Ascending aorta (tissue), 2 donors: Measurements from ENCODE around the gene MOGAT3. TPM values are rescaled to one million over a fixed set of nuclear protein-coding genes. Genes with fewer than 3 reads are reported as not detected.

Source experiments
- DNase-seq, 2 donors: peaks; one replicate each; pipeline ENCODE4 v3.0.0-alpha.2; 2019; ENCODE audit warnings: low spot score in 2 of 2
- H3K27ac ChIP-seq, 2 donors: fragments of 200-600 bp; sonication (generic); one replicate each; pipeline ENCODE4 v1.5.1; 2016 to 2017; ENCODE audit warnings: mild to moderate bottlenecking in 1 of 2
- H3K27me3 ChIP-seq: fragments of 200-600 bp; sonication (generic); one replicate; pipeline ENCODE4 v1.5.1; 2017
- H3K36me3 ChIP-seq, 2 donors: fragments of 200-600 bp; sonication (generic); one replicate each; pipeline ENCODE4 v1.5.1; 2016
- H3K4me1 ChIP-seq, 2 donors: fragments of 200-600 bp; sonication (generic); one replicate each; pipeline ENCODE4 v1.5.1; 2016 to 2017; ENCODE audit warnings: mild to moderate bottlenecking in 1 of 2
- H3K4me3 ChIP-seq, 2 donors: fragments of 200-600 bp; sonication (generic); one replicate each; pipeline ENCODE4 v1.5.1; 2016 to 2017; ENCODE audit warnings: mild to moderate bottlenecking in 1 of 2
- H3K9me3 ChIP-seq, 2 donors: fragments of 200-600 bp; sonication (generic); one replicate each; pipeline ENCODE4 v1.5.1; 2016
- intact Hi-C: fragments of 100-400 bp; cut with DNase I; formaldehyde crosslinking; loops from one replicate; pipeline ENCODE4 v1.15.1; 2023
- total RNA-seq: library from RNA; depleted of rRNA; stranded (reverse); fragments of >200 nt; gene quantifications from one replicate; pipeline ENCODE4 v1.1.0, GENCODE V29; 2016
- TF ChIP-seq, protein P1 (sequence below), 3 experiments: fragments of 200-600 bp in 2 of 3; fragments of 450-650 bp in 1 of 3; sonication (generic) in 2 of 3; IDR thresholded peaks; one replicate each; pipeline ENCODE4 v1.5.1; 2016 to 2019; ENCODE audit warnings: antibody characterized with exemption in 3 of 3, mild to moderate bottlenecking in 1 of 3, moderate library complexity in 1 of 3

The MOGAT3 gene
- total RNA-seq, 1 donor from 2014 or later: not detected

DNA sequence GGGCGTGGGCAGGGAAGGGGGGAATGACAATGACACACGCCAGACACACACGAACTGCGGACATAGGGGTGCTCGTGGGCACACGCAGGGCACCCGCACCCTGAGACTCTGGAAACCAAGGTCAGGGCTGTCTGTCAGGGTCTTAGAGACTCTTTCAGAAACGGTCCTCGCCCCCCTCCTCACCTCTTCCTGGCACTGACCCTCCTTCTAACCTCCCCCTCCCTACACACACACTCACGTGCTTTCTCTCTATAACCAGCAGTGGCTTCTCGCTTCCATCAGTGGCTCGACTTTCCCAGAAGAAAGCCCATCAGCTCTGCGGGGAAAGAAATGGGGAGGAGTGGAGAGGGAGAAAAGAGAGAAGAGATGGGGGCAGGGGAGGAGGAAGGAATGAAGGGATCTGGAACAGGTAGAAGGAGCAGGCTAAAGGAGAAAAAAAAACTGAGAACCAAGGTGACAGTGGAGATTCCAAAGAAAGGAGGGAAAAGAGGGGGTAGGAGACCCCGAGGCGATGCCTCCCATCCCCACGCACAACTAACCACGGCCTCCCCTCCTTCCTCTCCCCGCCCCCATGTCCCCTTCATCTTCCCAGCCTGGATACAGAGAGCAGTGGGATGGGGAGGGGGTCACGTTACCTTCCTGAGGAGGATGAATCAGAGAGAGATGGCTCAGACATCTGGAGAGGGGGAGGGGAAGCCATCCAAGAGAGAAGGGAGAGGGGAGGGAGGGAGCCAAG lies 33.8 kb downstream of the MOGAT3 start:
- TF ChIP-seq, protein P1, sequence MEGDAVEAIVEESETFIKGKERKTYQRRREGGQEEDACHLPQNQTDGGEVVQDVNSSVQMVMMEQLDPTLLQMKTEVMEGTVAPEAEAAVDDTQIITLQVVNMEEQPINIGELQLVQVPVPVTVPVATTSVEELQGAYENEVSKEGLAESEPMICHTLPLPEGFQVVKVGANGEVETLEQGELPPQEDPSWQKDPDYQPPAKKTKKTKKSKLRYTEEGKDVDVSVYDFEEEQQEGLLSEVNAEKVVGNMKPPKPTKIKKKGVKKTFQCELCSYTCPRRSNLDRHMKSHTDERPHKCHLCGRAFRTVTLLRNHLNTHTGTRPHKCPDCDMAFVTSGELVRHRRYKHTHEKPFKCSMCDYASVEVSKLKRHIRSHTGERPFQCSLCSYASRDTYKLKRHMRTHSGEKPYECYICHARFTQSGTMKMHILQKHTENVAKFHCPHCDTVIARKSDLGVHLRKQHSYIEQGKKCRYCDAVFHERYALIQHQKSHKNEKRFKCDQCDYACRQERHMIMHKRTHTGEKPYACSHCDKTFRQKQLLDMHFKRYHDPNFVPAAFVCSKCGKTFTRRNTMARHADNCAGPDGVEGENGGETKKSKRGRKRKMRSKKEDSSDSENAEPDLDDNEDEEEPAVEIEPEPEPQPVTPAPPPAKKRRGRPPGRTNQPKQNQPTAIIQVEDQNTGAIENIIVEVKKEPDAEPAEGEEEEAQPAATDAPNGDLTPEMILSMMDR (IDR thresholded peaks at IDR 0.05): no peak
- intact Hi-C loops: no loop called here
- Histone ChIP-seq H3K36me3 (no peaks in the 10 kb centered on the region), H3K4me3 (no peak overlapping the region), H3K9me3 (no peaks in the 10 kb centered on the region), H3K27ac (no peak overlapping the region), H3K27me3 (peaks cover 60% of the 10 kb centered on the region), H3K4me1 (peaks cover 29 to 36% of the 10 kb centered on the region in 2 donors)
- no peak for DNase-seq

DNA sequence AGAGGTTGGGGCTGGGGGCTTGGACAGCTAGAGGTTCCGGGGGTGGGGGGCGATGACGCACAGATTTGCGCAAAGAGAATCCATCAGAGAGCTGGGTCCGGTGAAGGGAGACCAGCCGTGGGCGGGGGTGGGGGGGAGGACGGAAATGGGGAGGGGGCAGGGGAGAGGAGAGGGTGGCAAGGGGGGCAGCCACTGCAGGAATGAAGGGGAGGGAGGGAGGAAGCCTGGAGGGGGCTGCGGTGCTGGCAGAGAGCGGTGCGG lies 34.3 kb downstream of the MOGAT3 start:
- DNase-seq: no peak
- intact Hi-C loops: no loop called here
- no peak overlapping the region for H3K27ac ChIP-seq
- no peak overlapping the region for H3K4me3 ChIP-seq
- TF ChIP-seq, protein P1 (IDR thresholded peaks at IDR 0.05): no peak
- no peaks in the 10 kb centered on the region for H3K36me3 ChIP-seq
- H3K27me3 ChIP-seq: peaks cover 59% of the 10 kb centered on the region
- H3K9me3 ChIP-seq: no peaks in the 10 kb centered on the region
- H3K4me1 ChIP-seq: peaks cover 28 to 35% of the 10 kb centered on the region in 2 donors

DNA sequence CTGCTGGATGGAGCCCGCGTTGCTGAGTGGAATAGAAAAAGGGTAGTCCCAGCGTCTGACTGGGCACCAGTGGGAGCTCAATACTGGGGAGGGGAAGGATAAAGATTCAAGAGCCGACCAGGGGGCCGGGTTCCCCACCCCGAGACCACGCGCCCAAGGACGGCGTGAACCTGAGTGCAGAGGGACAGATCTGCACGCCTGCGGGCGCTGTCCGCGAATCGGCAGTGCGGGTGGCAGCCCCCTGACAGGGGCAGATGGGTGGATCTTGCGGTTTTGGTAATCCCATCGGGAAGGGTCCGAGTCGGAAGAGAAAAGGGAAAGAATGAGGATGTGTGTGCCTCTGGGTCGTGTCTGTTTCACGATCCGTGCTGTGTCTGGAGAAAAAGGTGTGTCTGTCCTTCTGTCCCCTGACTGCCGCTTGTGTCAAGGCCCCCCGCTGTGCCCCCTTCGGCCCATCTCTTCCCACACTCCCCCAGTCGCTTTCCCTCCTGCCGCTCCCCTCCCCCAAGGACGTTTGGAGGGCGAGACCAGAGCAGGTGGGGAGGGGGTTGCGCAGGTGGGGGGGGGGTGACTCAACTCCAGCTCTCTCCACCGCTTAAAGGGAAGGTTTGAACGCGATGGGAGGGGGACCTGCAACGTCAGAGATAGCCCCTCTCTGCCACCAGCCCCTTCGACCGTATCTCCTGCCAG lies 34.7 kb downstream of the MOGAT3 start:
- peaks cover 28 to 35% of the 10 kb centered on the region in 2 donors for H3K4me1 ChIP-seq
- no peaks in the 10 kb centered on the region for H3K9me3 ChIP-seq
- H3K4me3 ChIP-seq: peak overlapping the region in 1 of 2 donors; percentile 23
- peaks cover 54% of the 10 kb centered on the region for H3K27me3 ChIP-seq
- TF ChIP-seq, protein P1 (IDR thresholded peaks at IDR 0.05): no peak
- no peak overlapping the region for H3K27ac ChIP-seq
- H3K36me3 ChIP-seq: no peaks in the 10 kb centered on the region
- no peak for DNase-seq
- intact Hi-C loops: no loop called here

DNA sequence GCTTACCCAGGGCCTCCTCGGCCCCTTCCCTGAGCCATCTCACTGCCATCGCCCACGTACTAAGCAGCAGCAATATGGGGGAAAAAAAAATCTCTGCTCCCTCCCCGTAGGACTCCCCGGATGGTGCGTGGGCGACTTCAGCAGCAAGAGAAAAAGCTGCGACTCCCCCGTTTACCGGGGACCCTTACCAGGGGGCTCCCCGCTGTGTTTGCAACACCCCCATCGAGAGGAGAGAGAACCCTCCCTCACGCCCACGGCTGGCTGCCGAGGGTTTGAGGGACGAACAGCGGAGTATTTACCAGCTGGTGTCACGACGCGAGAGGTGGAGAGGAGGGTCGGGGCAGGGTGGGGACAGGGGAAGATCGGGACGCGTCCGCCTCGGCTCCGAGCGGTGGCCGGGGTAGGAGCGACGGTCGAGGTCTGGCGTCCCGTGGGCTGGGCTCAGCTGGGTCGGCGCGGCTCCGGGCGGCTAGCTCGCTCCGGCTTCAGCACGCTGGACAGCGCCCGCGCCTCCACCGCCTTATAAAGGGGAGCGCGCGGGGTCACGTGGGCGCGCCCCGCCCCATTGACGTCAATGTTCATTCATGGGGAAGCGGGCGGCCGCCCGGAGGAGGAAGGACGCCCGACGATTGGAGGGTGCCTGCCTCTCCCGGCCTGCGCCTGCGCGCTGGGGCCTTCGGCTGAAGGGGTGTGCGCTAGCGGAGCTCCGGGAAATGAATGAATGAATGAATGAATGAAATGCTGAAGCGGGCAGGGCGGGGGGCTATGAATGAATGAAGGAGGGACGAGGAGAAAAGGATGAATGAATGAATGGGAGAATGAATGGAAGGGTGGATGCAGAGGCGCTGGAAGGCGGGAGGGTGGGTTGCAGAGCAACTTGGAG lies 35.5 kb downstream of the MOGAT3 start, which contains the start of gene VGF:
VGF (minus strand) TSS at position 495 of the 883 bp plus-strand sequence. CDS start 726 bp downstream, outside the sequence.
- TF ChIP-seq, protein P1 (IDR thresholded peaks at IDR 0.05): no peak
- Histone ChIP-seq H3K4me1 (peaks cover 28 to 35% of the 10 kb centered on the region in 2 donors), H3K36me3 (peaks cover 0 to 3% of the 10 kb centered on the region in 2 donors), H3K4me3 (peak within 1 kb of the TSS; percentile 23 to 49), H3K27ac (no peak within 1 kb of the TSS), H3K27me3 (peaks cover 50% of the 10 kb centered on the region), H3K9me3 (no peaks in the 10 kb centered on the region)
- DNase-seq: peak; percentile 80 to 95
- intact Hi-C loops: no loop called here

DNA sequence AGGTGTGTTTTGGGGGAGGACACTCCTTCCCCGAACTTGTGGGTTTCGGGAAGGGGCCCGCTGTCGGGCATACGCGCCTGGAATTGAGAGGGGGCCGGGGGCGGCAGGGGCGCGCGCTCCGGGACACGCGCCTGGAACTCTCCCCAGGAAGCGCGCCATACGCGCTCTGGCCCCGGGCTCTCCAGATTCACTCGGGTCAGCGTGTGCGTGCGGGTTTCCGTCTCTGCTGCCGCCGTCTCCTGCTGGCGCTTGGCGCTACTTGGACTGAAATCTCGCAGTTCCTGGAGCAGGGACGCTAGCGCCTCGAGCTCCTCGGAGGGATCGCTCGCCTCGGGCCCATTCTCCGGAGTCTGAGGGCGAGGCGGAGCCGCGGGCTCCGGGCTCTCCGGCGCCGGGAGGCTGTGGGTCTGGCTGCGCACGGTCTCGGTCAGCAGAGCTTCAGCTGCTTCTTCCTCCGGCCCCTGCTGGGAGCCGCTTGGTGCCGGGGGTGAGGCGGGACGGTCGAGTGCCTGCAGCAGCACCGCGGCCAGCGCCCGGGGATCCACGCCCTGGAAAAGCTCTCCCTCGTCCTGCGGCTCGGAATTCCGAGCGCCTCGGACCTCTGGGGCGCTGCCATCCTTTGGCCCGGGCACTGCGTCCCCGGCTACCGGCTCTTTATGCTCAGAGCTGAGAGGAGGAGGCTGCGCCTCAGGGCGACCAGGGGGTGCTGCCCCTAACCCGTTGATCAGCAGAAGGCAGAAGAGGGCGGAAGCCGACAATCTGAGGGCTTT lies 36.6 kb downstream of the MOGAT3 start:
- Histone ChIP-seq H3K27ac (no peak overlapping the region), H3K36me3 (peaks cover 4 to 12% of the 10 kb centered on the region in 2 donors), H3K4me3 (peak overlapping the region; percentile 49 to 58), H3K4me1 (peaks cover 25 to 31% of the 10 kb centered on the region in 2 donors), H3K9me3 (no peaks in the 10 kb centered on the region), H3K27me3 (peaks cover 39% of the 10 kb centered on the region)
- intact Hi-C loops: no loop called here
- no peak for DNase-seq
- TF ChIP-seq, protein P1 (IDR thresholded peaks at IDR 0.05): no peak
